NK-92 treated with Interleukin-12 subunit alpha and Interleukin-12 subunit beta, amount 100 ng/mL, for 24 hours (cell line): ENCODE results near the gene CCDC68.
"Not testable (repeated sequence)": the region's sequence is repeated elsewhere in the genome, so short reads cannot be mapped to it uniquely, and the experiment has no call there.

Experiments
- DNase-seq: peaks from one replicate; lab custom pipeline; 2025; lab: John Stamatoyannopoulos, UW

Gene CCDC68

GRCh38 chr18:54958704-54959625 is at the start of gene CCDC68:
Gene CCDC68 (minus strand): TSS chr18:54959461. CDS start chr18:54942791, 16,670 bp downstream.
- DNase-seq, result no peak

GRCh38 chr18:55007602-55008001 is 48.3 kb upstream of the CCDC68 start:
- no peak for DNase-seq

- no peak for DNase-seq
Measured at GRCh38 chr18:55003695-55004094, 44.4 kb upstream of the CCDC68 start.

GRCh38 chr18:55002261-55002660 is 43.0 kb upstream of the CCDC68 start:
- DNase-seq, result no peak

GRCh38 chr18:55001394-55002024 is 42.2 kb upstream of the CCDC68 start:
- DNase-seq, result no peak

GRCh38 chr18:55000529-55000928 is 41.3 kb upstream of the CCDC68 start:
- no peak for DNase-seq

GRCh38 chr18:54999016-54999415 is 39.8 kb upstream of the CCDC68 start:
- DNase-seq, result no peak

- DNase-seq, result no peak
Measured at GRCh38 chr18:54995421-54996143, 36.3 kb upstream of the CCDC68 start.

GRCh38 chr18:54991981-54992380 is 32.7 kb upstream of the CCDC68 start:
- DNase-seq, result no peak

- DNase-seq, result no peak
Measured at GRCh38 chr18:54984908-54985307, 25.6 kb upstream of the CCDC68 start.

GRCh38 chr18:54983791-54984190 is 24.5 kb upstream of the CCDC68 start:
- DNase-seq, result no peak

- no peak for DNase-seq
Measured at GRCh38 chr18:54983041-54983686, 23.9 kb upstream of the CCDC68 start.

- DNase-seq, result no peak
Measured at GRCh38 chr18:54981076-54981475, 21.8 kb upstream of the CCDC68 start.

GRCh38 chr18:54975598-54975997 is 16.3 kb upstream of the CCDC68 start:
- DNase-seq, result no peak

GRCh38 chr18:54973046-54973445 is 13.8 kb upstream of the CCDC68 start:
- no peak for DNase-seq

- DNase-seq, result no peak
Measured at GRCh38 chr18:54968807-54969206, 9.5 kb upstream of the CCDC68 start.

- not testable (repeated sequence) for DNase-seq
Measured at GRCh38 chr18:54968237-54968636, 9.0 kb upstream of the CCDC68 start.

GRCh38 chr18:54967786-54968185 is 8.5 kb upstream of the CCDC68 start:
- no peak for DNase-seq

- no peak for DNase-seq
Measured at GRCh38 chr18:54964741-54965140, 5.5 kb upstream of the CCDC68 start.

- DNase-seq, result no peak
Measured at GRCh38 chr18:54962919-54963645, 3.8 kb upstream of the CCDC68 start.

- no peak for DNase-seq
Measured at GRCh38 chr18:54961868-54962267, 2.6 kb upstream of the CCDC68 start.
